Measurements from ENCODE around the gene TWIST1.
A peak's percentile ranks its signal among the peaks of the same experiment; 100 is the strongest.

TWIST1 gene

GRCh38 chr7:19094138-19094537, 23.3 kb downstream of the TWIST1 start:
- no peak for DNase-seq

- no peak for DNase-seq
Measured at GRCh38 chr7:19091550-19092200, 25.8 kb downstream of the TWIST1 start.

- no peak for DNase-seq
Measured at GRCh38 chr7:19090526-19090925, 26.9 kb downstream of the TWIST1 start.

- DNase-seq: no peak
Measured at GRCh38 chr7:19089797-19090196, 27.6 kb downstream of the TWIST1 start.

- no peak for DNase-seq
Measured at GRCh38 chr7:19089378-19089777, 28.1 kb downstream of the TWIST1 start.

GRCh38 chr7:19080093-19080492, 37.3 kb downstream of the TWIST1 start:
- DNase-seq: no peak

GRCh38 chr7:19079066-19079465, 38.4 kb downstream of the TWIST1 start:
- peak; percentile 25 for DNase-seq

- DNase-seq: no peak
Measured at GRCh38 chr7:19069842-19070241, 47.6 kb downstream of the TWIST1 start.

- DNase-seq: no peak
Measured at GRCh38 chr7:19066170-19066569, 51.3 kb downstream of the TWIST1 start.

Measured in amniotic stem cell (primary cell).